Embryonic facial prominence (tissue), 1 donor: ENCODE data around the gene SORBS2.

ENCODE experiments used
- DNase-seq: peaks from one replicate; pipeline ENCODE4 v3.0.0-alpha.2; 2016; ENCODE audit errors: extremely low spot score

The SORBS2 gene

DNA sequence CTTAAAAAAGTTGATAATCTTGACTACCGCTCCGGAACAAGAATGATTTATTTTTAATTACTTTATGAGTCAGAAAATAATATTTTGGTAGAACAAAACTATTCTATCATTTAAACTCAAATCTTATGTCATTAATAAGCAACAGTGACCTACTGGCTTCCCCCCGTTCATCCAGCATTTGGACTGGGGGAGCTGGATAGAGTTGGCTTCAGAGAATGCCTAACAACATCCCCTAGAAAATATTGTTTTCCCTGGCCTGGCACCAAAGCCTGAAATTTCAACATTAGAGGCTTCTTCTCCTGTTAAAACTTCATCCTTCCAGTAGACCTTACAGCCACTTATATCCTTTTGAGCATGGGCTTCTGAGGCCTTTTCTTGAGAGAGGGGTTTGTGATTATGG, 221.0 kb downstream of the SORBS2 start:
- DNase-seq = no peak

DNA sequence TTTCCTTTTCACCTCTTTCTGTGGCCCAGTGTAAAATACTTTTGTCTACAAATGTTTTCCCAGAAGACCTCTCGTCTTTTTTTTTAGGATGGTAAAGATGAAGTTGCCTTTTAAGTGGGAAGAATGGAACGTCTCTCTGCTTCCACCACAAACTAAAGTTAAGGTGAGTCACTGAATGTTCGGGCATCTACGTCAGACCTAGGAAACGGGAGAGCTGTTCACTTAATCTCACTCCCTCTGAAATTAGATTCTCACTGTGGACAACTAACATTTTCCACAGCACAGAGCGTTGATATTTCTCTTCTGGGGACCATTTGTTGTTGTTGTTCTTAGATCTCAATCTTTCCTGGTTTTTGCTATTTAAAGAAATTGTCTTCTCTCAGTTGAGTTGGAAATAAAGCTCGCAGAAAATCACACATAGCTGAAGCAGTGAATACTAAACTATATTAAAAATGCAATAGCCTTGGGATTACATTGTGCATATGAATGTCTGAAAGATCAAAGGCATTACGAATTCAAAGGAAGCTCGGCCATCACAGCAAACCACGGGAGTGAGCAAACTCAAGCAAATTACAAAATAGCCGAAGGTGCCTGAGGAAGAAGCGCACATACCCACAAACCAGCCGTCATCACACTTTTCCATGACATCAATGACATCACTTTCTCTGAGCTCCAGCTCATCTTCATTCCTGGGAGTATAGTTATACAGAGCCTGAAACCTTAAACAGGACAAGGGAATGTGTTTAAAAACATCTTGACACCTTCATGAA, 222.7 kb downstream of the SORBS2 start:
- DNase-seq = no peak

DNA sequence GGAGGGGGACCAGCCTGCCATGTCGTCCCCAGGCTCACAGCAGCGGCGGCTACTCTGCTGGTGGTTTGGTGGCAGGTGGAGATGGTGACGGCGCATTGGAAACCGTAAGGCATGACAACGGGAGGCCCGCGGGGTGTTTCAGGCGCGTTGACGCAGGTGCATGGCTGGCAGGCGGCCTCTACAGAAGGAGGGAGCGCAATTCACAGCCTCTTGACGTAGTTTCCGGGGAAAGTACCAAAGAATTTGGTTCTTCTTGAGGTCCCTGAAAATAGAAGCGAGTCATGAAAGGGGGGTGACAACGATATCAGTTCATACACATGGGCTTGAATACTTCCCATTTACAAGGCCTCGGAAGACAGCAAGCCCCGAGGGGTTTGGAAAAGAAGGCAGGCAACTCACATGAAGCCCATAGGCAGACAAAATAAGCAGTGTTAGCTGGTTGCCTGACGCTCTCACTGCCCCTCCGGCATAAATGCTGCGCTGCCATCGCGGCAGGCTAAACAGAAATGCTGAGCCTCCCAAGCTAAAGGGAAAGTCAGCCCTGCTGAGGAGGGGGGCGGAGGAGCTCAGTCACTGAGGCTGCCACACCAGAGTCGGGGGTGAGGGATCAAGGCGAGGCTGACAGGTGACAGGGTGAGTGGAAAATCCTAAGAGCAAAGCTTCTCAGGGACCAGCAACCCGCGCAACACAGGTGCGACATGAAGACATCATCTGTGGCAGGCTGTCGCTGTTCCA, 224.4 kb downstream of the SORBS2 start:
- peak; percentile 60 for DNase-seq

DNA sequence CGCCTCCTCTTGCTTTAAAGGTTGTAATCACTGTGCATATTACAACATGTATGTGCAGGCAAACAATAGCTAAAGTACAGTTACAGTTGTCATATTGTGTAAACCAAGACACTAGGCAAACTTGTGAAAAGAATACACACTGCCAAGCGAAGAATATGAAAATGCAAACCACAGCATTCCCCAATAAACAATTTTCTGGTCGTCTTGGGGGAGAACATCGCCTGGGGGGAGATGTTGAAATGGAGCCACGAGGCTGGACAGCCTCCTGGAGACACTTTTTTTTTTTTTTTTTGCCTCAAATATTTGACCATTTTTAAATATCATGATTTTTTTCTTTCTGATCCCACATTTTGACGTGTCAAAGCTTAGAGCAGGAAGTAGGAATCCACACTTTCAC, 225.0 kb downstream of the SORBS2 start:
- DNase-seq = no peak

DNA sequence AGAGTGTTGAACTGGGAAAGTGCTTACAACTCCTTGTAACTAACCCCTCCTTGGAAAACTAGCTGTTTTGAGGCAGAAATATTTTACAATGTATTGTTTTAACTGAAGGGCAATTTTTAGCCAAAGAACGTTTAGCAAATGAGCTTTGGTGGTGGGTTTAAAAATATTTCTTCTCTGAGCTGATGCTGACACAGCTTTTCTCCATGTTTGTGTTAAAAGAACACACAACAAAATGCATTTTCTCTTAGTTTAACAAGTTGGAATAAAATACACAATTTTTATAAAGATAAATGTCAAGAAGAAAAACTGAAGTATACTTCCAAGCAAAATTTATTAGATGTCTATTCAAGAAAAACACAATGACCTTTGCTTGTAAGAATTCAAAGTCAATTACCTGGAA, 226.8 kb downstream of the SORBS2 start:
- DNase-seq = no peak

DNA sequence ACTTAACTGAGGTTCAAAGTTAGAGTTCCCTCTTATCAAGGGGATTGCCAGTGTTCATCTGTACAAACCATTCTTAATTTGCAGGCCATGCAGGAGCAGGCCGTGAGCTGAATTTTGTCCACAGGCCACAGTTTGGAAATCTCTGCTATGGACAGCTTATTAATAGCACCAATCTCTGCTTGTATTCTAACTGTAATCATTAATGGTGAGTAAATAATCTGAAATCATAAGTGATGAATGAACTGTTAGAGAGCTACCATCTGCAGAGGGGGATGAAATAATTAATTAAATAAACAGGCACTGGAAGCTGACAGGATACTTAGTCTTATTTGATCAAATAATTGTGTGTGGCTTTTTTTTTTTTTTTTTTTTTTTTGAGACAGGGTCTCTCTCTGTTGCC, 228.2 kb downstream of the SORBS2 start:
- no peak for DNase-seq

DNA sequence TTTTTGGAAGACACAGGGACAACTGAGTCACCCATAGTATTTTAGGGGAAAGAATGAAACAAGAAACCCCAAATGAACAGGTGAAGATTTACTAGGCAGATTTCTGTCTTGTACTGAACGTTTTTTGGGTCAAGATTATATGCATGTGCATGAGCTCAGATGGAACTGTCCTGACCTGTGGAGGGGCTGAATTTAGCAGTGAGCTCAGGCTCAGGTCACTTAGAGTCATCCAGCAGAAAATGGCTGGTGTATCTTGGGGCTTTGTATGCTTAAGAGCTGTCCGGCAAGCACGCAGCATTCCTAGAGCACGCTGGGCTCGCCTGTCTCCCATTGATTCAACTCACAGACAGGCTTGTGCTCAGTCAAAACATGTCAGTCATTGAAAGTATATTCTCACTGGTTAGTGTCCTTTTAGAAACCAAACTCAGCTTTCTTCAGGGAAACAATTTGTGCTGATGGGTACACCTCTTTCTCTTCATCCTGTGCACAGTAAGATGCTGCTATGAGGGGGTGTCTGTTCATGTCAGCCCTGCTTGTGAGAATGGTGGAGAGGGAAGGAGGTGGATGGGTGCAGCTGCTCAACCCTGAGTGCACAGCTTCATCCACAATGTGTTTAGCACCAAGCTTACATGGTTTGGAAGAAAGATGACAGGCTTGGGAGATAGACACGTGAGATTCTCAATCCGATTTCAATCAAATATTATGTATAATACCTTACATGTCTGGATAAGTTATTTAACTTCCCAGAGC, 229.2 kb downstream of the SORBS2 start:
- DNase-seq = no peak

DNA sequence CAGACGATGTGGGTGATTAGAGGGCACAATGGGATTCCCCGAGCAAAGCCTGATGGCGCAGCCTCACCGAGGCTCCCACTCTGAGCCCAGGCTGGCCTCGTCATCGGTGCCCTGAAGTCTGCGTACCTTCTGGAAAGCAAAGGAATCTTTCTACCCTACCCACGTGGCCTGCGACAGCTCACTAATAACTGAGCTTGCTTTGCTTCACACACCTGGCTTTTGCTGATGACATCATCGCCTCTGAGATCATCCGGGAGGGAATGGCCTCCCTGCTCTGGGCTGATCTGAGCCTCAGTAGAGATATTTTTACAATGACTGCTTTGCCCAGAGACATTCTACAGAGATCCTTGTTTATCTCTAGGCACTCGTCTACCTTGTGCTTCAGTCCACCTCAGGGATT, 231.3 kb downstream of the SORBS2 start:
- DNase-seq = no peak

DNA sequence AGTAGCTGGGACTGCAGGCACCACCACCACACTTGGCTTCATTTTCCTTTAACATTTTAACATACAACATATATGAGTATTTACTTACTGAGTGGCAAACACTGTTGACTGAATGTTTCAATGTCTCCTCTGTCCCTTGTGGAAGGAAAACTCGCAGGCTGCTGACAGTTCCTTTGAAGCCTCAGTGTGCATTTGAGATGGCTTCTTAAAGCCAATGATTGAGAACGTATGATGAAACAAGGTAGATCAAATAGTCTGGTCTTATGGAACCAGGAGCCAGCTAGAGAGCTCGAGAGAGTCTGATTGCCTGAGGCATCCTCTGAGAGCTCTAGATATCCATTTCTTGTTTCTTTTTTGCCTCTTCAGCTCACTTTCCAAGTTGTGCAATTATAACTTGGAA, 233.7 kb downstream of the SORBS2 start:
- no peak for DNase-seq

DNA sequence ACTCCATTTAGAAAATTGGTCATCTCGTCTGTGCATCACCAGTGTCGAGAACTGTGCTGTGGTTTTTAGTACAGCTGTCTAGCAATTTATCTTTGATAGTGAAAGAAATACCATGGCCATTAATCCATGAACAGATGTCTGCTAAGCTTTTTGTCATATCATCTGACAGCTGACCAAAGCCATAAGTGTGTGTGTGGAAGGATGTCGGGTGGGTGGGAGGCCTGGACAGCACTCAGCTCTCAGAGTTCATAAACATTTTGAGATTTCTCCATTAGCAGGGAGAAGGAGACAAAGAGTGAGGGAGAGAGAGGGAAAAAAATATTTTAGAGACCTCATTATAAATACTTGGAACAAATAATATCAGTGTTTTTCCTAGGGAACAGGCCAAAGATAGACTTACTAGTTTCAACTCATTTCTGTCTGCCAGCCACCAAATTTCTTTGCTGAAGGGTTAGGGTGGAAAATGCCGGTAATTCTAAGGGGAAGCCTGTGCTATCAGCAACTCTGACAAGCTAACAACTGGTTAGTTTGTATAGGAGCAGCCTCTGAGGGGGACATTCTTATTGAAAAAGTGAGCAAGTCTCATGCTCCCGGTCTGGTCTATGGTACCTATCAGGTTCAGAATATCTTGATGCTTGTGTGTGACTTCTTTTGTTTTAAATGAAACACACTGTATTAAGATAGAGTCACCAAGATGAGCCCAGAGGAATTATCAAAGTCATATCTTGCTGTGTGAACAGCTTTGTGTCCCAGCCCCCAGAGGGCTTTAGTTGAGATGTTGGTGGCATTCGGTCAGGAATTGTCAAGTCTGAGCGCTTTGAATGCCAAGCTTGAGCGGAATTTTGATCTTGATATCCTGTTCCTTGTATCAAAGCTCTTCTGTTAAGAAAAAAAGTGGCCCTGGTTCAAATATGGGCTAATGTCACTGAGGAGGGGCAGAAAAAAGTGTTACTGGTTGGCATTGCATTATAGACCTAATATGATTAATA, 234.7 kb downstream of the SORBS2 start:
- DNase-seq = no peak

DNA sequence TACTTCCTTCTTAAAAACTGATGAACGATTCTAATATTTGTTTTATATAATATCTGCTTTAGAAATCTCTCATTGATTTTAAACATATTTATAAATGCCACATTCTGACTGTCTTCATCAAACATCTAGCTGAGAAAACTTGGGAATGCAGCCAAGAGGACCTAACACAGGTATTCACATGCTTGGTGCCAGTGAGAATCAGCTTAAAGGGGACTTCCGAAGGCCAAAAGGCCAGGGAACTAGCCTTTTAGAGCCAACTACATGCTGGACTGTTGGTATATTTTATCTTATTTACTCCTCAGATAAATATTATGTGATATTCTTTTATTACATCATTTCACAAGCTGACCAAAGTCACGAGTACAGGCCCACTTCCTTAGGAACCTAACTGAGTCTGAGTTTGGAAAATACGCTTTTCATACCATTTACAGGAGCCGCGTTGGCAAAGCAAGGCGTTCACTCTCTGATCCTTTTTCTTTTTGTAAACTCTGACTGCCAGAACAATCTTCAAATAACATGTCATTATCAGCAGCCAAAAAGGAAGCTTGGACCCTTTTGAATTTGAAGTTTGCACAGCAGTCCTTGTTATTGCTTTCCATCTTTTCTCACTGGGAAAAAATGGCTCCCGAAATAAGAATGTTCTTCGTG, 235.6 kb downstream of the SORBS2 start:
- DNase-seq = no peak

DNA sequence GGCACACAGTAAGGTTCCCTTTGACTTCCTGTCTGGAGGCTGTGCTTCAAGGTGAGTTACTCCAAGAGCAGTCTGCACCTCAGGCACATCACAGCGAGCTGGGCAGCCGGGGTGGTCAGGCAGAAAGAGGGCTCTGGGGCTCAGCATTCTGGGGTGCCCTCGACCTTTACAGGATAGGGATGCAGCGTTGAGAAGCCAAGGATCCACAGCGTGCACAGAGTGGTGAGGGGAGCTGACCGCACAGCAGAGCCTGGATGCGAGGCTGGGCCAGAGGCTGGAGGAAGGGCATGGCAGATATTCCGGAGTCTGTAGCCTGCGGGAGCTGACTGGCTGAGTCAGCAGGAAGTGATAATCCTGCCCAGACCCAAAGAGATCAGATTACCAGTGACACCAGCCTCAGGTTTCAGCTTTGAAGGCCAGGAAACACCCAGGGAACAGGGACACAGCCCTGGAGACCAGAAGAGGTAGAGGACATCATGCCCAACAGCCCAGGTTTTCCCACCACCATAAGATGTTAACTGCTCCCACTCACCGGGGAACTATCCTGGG, 238.3 kb downstream of the SORBS2 start:
- no peak for DNase-seq

DNA sequence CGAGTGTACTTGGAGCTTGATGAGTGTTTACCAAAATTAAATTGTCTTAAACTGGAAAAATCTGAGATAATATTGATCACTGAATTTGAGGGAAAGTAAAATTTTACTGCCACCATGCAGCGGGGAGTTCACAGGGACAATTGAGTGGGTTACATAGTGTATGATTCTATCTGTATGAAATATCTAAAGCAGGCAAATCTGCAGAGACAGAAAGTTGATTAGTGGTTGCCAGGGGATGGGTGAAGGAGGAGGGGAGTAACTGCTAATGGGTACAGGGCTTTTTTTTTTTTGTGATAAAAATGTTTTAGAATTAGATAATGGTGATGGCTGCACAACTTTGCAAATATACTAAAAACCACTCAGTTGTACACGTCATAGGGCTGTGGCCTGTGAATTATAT, 241.3 kb downstream of the SORBS2 start:
- no peak for DNase-seq

DNA sequence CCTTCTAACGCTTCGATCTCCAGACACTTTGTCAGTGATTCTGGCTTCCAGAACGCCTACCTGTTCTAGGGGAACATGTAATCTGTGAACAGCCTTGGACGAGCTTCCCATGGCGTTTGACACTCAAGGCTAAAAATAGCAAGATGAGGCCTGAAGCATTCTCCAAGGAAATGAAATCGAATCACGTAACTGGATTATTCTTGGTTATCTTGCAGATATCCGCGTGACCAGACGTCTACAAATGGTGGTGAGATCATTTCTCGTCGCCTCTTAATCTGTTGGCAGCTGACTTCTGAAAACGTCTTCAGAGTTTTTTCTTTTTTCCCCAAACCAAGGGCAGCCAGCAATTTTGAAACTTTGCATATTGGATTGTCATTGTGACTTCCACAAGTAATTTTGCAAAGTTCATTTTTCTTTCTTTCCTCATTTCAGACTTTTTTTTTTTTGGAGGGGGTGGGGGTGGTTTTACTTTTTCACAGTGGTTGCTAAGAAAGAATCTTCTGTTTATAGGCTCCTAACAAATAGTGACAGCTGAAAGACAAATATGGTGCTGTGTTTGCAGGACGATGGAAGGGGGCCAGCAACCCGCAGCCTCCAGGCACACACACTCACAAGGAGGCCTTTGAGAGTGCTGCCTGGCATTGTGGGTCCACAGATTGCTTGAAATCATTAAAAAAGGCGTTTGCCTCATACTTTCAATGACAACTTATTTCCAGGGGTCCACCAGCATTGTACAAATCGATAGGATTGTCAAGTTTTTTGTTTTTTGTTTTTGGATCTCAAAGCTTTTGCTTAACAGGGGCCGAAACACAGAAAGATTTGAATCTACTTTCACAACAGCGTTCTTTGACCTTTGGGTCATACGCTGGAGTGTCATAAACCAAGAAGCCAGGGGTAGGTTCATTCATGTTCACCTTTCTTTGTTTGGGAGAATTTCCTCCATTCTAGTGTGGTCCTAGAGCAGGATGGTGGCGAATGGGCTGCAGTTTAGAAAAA, 244.3 kb downstream of the SORBS2 start:
- DNase-seq = no peak

DNA sequence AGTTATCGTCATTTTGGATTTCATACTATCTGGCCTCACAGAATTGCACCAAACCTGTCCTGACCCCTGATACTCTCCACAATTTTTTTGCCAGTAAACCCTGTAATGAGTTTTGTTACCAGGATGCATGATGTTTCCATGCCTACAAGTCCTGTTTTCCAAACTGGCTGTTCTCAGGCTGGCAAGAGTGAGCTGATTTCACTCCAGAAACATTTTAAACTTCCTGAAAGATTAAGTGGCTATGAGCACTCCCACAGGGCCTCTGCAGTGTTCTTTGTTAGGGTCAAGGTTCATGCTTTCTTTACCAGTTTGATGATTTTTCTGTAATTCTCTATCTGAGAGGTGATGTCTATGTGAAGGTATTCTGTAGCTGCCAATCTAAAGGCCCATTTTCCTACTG, 245.0 kb downstream of the SORBS2 start:
- no peak for DNase-seq

DNA sequence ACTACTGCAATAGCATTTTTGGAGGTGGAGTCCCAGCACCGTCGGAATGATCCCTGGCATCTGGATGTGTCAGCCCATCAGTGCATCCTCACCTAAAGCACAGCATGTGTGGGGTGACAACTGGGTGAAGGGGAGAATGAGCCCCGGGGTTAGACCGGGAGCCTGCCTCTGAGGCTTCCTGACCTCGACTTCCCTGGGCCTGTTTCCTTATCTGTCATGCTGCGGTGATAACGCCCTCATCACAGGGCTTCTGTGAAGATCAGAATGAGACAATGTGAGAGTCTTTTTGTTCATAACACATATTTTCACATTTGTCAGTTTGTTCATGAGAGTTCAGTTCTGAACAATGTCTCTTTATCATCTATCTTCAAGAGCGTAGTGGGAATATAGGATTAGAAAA, 245.6 kb downstream of the SORBS2 start:
- DNase-seq = no peak

DNA sequence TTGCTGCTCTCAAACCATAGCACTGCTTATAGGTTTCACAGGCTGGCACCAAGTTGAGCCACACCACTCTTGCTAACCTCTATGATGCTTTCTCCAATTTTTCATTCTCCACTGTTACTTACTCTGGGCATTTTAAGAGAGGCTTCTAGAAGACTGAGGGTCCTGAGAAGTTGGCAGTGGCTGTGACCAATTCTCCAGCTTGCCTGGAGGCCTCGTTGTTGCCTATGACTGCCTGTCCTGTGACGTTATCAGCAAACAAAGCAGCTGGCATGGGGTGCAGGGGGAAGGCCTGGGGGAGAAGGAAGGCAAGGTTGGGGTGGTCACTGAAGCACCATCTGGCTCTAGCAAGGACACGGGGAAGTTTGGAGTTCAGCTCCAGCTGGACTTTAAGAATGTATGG, 246.3 kb downstream of the SORBS2 start:
- DNase-seq = no peak

DNA sequence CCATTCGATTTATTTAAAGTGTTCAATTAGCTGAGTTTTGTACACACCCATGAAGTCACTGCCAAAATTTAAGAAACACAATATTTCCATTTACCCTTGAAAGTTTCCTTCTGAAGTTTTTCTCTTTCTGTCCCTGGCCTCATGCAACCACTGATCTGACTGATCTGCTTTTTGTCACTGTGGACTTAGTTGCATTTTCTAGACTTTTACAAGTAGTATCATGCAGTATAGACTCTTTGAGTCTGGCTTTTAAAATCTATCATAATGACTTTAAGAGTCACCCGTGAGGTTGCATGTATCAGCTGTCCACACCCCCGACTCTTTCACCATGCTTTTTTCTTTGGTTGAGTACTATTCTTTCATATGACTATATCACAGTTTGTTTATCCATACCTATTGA, 247.6 kb downstream of the SORBS2 start:
- no peak for DNase-seq

DNA sequence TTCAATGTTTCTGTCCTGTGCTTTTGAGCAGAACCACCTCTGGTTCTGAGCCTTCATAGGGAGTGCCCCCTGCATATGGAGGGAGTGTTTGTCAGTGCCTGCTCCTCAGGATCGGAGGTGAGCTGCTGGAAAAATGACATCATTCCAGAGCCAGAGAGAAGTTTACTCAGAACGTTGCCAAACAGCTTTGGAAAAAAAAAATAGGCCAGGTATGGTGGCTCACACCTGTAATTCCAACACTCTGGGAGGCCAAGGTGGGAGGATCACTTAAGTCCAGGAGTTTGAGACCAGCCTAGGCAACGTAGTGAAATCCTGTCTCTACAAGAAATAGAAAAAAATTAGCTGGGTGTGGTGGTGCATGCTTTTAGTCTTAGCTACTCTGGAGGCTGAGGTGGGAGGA, 249.5 kb downstream of the SORBS2 start:
- no peak for DNase-seq

DNA sequence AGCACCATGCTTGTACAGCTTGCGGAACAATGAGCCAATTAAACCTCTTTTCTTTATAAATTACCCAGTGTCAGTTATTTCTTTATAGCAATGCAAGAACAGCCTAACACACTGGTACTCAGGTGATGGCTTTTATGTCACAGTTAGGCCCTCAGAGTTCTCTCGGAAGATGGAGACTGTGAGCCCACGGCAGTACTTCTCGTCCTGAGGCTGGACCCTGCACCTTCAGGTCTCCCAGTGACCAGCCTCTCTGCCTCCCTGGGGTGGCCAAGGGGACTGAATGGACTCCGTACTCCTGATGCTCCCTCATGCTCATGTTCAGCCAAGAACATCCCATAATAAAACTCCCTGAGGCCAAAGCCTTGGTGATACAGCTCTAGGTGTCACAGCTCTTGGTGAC, 251.7 kb downstream of the SORBS2 start:
- DNase-seq = no peak
